ENCODE measurements around the gene SEC14L5.
"Not testable (repeated sequence)": the region's sequence is repeated elsewhere in the genome, so short reads cannot be mapped to it uniquely, and the experiment has no call there.

The SEC14L5 gene

GRCh38 chr16:4928227-4928626, 29.9 kb upstream of the SEC14L5 start:
- H3K9me2 ChIP-seq (replicated peaks; ENCODE audit: control insufficient read depth, low read length) = no peaks in the 10 kb centered on the region
- no peaks in the 10 kb centered on the region for H3K4me1 ChIP-seq (ENCODE audit: control insufficient read depth, low read length)
- H4K20me1 ChIP-seq (ENCODE audit: control insufficient read depth, insufficient read depth, low read depth, low read length) = no peaks in the 10 kb centered on the region
- H3K9me3 ChIP-seq (ENCODE audit: control insufficient read depth, insufficient read depth, low read length) = peaks cover 14% of the 10 kb centered on the region
- no peak overlapping the region for H3K4me2 ChIP-seq (ENCODE audit: low read length)
- H3K4me3 ChIP-seq (ENCODE audit: low read length) = no peak overlapping the region
- no peaks in the 10 kb centered on the region for H3K79me2 ChIP-seq (ENCODE audit: control insufficient read depth, low read length)
- no peaks in the 10 kb centered on the region for H3K36me3 ChIP-seq (ENCODE audit: control insufficient read depth, low read length)
- H3K27ac ChIP-seq (ENCODE audit: low read depth, low read length) = no peak overlapping the region
- no peaks in the 10 kb centered on the region for H3K27me3 ChIP-seq (ENCODE audit: control insufficient read depth, low read length)
- TF ChIP-seq CTCF (IDR thresholded peaks at IDR 0.05; ENCODE audit: low read depth, low read length, poor library complexity, severe bottlenecking) = no peak
- H3F3A ChIP-seq (ENCODE audit: control insufficient read depth, insufficient read depth) = no peaks in the 10 kb centered on the region

GRCh38 chr16:4929619-4930018, 28.5 kb upstream of the SEC14L5 start:
- H3K79me2 ChIP-seq (ENCODE audit: control insufficient read depth, low read length); H4K20me1 ChIP-seq (ENCODE audit: control insufficient read depth, insufficient read depth, low read depth, low read length); H3F3A ChIP-seq (ENCODE audit: control insufficient read depth, insufficient read depth); H3K9me2 ChIP-seq (replicated peaks; ENCODE audit: control insufficient read depth, low read length); H3K4me1 ChIP-seq (ENCODE audit: control insufficient read depth, low read length); H3K27ac ChIP-seq (ENCODE audit: low read depth, low read length); H3K27me3 ChIP-seq (ENCODE audit: control insufficient read depth, low read length); H3K4me3 ChIP-seq (ENCODE audit: low read length); H3K36me3 ChIP-seq (ENCODE audit: control insufficient read depth, low read length); H3K4me2 ChIP-seq (ENCODE audit: low read length): not testable (repeated sequence)
- H3K9me3 ChIP-seq (ENCODE audit: control insufficient read depth, insufficient read depth, low read length) = peaks cover 14% of the 10 kb centered on the region

DNA sequence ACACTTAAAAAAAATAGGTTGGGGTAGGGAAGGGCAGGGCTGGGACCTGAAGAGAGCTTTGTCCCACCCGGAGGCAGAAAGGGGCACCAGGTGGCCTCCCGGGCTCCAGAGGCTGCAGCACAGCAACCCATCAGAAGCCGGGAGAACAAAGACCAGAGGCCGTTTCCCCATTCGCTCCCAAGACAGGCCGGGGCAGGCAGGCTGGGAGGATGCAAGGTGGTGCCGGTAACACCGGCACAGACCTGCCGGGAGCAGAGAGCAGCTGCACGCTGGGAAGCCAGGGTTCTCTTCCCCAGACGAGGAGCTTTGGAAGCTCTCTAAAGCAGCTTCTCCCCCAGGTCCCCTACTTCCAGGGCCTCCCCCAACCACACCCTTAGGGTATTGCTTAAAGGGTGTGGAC, 26.7 kb upstream of the SEC14L5 start:
- H3K4me2 ChIP-seq (ENCODE audit: low read length) = no peak overlapping the region
- peaks cover 10% of the 10 kb centered on the region for H3K9me3 ChIP-seq (ENCODE audit: control insufficient read depth, insufficient read depth, low read length)
- no peaks in the 10 kb centered on the region for H3F3A ChIP-seq (ENCODE audit: control insufficient read depth, insufficient read depth)
- H3K79me2 ChIP-seq (ENCODE audit: control insufficient read depth, low read length) = no peaks in the 10 kb centered on the region
- no peaks in the 10 kb centered on the region for H3K36me3 ChIP-seq (ENCODE audit: control insufficient read depth, low read length)
- H3K9me2 ChIP-seq (replicated peaks; ENCODE audit: control insufficient read depth, low read length) = no peaks in the 10 kb centered on the region
- no peak overlapping the region for H3K27ac ChIP-seq (ENCODE audit: low read depth, low read length)
- no peaks in the 10 kb centered on the region for H4K20me1 ChIP-seq (ENCODE audit: control insufficient read depth, insufficient read depth, low read depth, low read length)
- H3K4me1 ChIP-seq (ENCODE audit: control insufficient read depth, low read length) = peaks cover 3% of the 10 kb centered on the region; the same call in 1 of the 2 replicates
- no peak overlapping the region for H3K4me3 ChIP-seq (ENCODE audit: low read length)
- peaks cover 8% of the 10 kb centered on the region for H3K27me3 ChIP-seq (ENCODE audit: control insufficient read depth, low read length)
- TF ChIP-seq CTCF (IDR thresholded peaks at IDR 0.05; ENCODE audit: low read depth, low read length, poor library complexity, severe bottlenecking) = no peak
- no peak for TF ChIP-seq EZH2phosphoT487 (IDR thresholded peaks at IDR 0.05; ENCODE audit: borderline replicate concordance, low read length)

DNA sequence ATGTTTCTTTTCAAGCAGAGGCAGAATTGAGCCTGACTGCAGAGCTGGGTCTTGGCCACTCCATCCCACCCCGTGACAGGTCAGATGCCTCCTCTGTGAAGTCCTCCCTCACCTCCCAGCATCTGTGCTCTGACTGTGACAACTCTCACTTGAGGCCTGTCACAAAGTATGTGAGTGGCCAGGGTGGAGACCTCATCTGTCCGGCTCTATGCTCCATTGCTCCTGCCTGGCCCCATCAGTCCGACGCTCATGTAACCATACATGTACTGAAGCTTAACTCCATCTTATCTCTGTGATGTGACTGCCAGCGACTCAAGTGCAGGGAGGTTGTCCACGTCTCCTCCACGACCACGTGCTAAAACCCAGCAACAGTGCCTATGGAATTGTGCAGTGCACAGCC, 24.7 kb upstream of the SEC14L5 start:
- Histone ChIP-seq H3F3A (ENCODE audit: control insufficient read depth, insufficient read depth) (no peaks in the 10 kb centered on the region), H3K36me3 (ENCODE audit: control insufficient read depth, low read length) (no peaks in the 10 kb centered on the region), H4K20me1 (ENCODE audit: control insufficient read depth, insufficient read depth, low read depth, low read length) (no peaks in the 10 kb centered on the region), H3K4me2 (ENCODE audit: low read length) (no peak overlapping the region), H3K27ac (ENCODE audit: low read depth, low read length) (no peak overlapping the region), H3K79me2 (ENCODE audit: control insufficient read depth, low read length) (no peaks in the 10 kb centered on the region), H3K9me2 (replicated peaks; ENCODE audit: control insufficient read depth, low read length) (no peaks in the 10 kb centered on the region), H3K4me3 (ENCODE audit: low read length) (no peak overlapping the region), H3K9me3 (ENCODE audit: control insufficient read depth, insufficient read depth, low read length) (no peaks in the 10 kb centered on the region), H3K27me3 (ENCODE audit: control insufficient read depth, low read length) (peaks cover 25% of the 10 kb centered on the region), H3K4me1 (ENCODE audit: control insufficient read depth, low read length) (peaks cover 6% of the 10 kb centered on the region; the same call in 1 of the 2 replicates)
- TF ChIP-seq CTCF (IDR thresholded peaks at IDR 0.05; ENCODE audit: low read depth, low read length, poor library complexity, severe bottlenecking) (no peak), EZH2phosphoT487 (IDR thresholded peaks at IDR 0.05; ENCODE audit: borderline replicate concordance, low read length) (no peak)

Data from DOHH2 (cell line).